NCI-H146 (cell line): ENCODE results near the gene CENPM.

Experiments
- DNase-seq: peaks from one replicate; lab custom pipeline; 2025; lab: John Stamatoyannopoulos, UW

CENPM gene

GRCh38 chr22:41932353-41932752, 14.6 kb downstream of the CENPM start:
- DNase-seq: no peak

DNA sequence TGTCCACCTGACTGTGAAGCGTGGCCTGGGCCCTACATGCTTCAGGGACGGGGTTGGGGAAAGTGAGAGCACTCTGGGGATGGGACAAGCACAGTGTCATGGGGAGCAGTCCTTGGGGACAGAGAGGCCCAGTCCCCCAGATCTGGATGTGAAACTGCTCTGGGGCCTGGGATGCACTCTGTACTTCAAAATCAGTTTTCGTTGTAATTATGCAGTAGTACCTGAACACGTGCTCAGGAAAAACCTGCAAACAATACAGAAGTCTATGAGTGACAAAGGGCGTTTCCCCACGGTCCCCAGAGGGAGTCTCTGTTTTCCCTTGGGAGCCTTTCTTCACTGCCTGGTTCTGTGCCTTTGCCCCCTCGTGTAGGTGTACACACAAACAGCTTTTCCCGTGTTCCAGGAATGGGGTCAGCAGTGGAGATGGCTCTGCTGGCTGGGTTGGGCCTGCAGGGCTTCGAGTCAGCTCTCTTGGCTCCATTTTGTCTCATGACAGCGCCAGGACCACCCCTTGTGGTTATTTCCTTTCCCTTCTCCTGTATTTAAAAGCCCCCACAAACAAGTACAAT, 15.2 kb downstream of the CENPM start:
- DNase-seq: no peak

GRCh38 chr22:41929418-41929810, 17.5 kb downstream of the CENPM start:
- peak; percentile 31 for DNase-seq

DNA sequence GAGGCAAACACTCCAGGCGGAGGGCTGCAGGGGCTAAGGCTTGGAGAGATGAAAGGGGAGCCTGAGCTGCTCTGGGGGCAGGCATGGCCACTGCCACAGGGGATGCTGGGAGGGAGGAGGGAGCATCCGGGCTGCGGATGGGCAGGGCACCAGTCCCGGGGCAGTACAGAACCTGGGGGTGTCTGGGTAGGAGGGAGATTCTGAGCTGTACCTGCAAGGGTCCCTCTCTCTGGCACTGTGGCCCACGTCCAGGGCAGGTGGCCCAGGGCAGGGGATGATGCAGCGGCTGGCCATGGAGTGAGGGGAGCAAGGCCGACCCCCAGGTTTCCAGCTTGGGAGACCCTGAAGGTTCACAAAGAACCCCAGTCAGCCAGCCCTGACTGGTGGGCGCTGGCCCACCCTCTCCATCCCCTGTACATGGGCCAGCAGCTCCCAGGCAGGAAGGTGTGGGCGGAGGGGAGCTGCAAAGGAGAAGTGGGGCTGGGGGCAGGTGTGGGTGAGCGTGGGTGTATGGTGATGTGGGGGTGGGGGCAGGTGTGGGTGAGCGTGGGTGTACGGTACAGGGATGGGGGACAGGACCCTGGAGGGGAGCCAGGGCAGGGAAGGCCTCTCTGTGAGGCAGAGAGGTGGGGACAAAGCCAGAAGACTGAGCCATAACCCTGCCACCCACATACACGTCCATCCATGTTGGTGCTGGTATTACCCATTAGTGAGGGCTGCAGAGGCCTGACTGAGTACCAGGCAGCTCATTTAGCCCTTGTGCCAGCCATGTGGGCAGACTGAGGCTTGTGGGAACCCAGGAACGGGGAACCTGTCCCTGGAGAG, 18.1 kb downstream of the CENPM start:
- no peak for DNase-seq

DNA sequence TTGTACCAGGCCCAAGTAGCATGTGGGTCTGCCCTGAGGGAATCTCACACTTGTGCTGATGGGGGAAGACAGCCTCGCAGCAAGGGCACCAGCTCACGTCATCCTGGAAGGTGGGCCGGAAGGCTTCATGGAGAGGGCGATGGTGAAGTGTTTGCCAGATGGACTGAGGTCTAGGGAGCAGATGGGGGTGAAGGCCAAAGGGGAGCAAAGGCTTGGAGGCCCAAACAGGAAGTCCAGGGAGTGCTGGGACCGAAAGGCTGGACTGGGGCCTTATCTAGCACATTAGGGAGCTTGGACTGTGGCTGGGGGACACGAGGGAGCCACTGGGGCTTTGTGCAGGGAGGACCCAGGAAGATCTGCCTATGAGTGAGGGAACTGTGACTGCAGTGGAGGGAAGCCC, 19.1 kb downstream of the CENPM start:
- DNase-seq: no peak

- peak; percentile 61 for DNase-seq
Observed at GRCh38 chr22:41925783-41926460, 21.0 kb downstream of the CENPM start.

DNA sequence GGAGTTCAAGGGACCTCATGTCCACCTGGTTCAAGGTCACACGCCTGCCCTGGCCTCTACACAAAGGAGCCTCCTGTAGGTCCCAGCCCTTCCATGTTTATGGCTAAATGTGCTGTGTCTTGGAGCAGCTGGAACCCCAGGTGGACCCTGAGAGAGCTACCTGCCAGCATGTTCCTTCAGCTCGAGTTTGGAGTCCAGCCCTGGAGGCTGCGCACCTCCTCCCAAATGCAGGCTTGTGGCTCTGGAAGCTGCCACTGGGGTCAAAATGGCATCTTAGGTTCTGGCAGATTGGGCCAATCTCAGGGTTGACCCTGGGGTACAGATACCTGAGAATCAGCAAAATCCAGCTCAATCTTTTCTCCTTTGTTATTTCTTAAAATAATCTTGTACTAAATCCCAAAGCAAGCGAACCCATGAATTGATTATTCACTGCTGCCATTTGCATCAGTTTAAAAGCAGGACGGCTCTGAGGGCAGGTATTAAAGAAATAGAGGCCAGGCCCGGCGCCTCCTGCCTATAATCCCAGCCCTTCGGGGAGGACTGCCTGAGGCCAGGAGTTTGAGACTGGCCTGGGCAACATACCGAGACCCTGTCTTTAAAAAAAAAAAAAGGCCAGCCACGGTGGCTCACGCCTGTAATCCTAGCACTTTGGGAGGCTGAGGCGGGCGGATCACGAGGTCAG, 23.2 kb downstream of the CENPM start:
- no peak for DNase-seq

GRCh38 chr22:41922940-41923594, 23.9 kb downstream of the CENPM start:
- DNase-seq: no peak

GRCh38 chr22:41922328-41922727, 24.6 kb downstream of the CENPM start:
- DNase-seq: no peak

DNA sequence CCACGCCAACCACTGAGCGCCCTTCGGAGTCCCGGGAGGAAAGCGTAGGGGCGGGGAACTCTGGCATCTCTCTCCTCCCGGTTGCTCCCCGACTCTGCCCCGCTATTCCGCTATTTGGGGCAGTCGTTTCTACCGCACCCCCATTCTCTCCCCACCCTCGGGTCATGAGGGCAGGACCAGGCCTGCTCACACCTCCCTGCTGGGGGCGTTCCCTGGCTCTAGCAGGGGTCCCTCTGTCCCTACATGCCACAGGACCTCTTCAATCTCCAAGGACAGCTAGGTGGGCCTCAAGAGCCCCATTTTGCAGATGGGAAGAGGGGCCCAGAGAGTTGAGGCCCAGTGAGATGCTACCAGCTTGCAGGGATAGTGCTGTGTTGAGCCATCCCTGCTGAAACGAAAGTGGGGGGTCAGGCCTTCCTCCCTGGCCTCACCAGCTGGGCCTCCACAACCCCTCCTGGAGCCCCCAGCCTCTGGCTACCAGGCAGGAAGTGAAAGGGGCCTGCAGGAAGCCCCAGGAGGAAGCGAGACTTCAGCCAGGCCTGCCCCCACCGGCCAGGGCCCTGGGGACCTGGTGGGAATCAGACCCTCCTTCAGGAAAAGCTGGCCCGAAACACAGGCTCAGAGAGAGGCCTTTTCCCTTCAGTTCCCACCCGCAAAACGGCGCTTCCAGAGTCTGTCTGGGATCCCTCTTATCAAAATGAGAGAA, 26.5 kb downstream of the CENPM start:
- no peak for DNase-seq

GRCh38 chr22:41919357-41920224, 27.4 kb downstream of the CENPM start:
- DNase-seq: no peak

DNA sequence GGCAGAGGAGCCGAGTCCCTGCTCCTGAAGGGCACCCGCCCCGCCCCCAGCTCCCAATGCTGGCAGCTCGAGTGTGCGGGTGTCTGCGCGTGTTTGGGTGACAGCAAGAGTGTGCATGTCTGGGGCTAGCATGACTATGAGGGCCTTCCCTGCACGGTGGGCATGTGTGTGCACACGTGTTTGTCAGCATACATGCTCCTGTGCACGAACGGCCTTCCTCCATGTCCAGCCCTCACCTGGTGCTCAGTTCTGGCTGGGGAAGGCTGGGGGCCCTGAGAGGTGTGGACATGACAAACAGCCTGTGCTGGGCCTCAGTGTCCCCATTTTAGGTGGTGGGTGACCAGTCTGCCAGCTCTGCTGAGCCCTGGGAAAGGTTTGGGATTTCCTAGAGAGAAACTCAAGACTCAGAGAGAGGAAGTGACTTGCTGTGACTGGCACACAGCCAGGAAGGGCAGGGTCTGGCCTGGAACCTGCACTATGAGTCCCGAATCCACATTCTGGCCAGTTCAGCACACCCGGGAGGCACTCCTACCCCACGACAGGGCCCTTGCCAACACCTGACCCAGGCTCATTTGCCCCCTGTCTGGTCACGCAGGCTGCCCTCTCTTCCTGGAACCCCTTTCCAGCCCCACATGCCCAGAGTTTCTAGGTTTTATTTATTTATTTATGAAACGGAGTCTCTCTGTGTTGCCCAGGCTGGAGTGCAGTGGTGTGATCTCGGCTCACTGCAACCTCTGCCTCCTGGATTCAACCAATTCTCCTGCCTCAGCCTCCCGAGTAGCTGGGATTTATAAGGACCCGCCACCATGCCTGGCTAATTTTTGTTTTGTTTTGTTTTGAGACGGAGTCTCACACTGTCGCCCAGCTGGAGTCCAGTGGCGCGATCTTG, 28.8 kb downstream of the CENPM start:
- DNase-seq: peak; percentile 22

- peak; percentile 60 for DNase-seq
Observed at GRCh38 chr22:41917375-41917902, 29.5 kb downstream of the CENPM start.

DNA sequence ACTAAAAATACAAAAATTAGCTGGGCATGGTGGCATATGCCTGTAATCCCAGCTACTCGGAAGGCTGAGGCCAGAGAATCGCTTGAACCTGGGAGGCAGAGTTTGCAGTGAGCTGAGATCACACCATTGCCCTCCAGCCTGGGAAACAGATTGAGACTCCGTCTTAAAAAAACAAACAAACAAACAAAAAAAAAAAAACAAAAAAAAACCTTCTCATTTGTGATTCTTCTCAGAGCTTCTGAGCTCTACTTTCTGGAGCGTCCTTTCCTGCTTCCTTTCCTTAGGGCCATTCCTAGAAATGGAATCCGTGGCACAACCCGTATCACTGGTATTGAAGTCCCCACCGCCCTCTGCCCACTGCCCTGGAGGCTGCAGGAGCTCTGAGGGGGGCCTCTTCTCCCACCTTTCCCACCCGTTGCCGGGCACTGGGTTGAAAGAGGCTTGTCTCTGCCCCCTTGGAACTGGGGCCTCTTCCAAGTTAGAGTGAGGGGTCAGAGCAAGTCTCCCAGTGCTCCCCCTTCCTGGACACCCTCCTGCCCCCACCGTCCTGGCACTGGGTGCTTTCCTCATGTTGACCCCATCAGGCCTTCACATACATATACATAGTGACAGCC, 30.1 kb downstream of the CENPM start:
- no peak for DNase-seq

DNA sequence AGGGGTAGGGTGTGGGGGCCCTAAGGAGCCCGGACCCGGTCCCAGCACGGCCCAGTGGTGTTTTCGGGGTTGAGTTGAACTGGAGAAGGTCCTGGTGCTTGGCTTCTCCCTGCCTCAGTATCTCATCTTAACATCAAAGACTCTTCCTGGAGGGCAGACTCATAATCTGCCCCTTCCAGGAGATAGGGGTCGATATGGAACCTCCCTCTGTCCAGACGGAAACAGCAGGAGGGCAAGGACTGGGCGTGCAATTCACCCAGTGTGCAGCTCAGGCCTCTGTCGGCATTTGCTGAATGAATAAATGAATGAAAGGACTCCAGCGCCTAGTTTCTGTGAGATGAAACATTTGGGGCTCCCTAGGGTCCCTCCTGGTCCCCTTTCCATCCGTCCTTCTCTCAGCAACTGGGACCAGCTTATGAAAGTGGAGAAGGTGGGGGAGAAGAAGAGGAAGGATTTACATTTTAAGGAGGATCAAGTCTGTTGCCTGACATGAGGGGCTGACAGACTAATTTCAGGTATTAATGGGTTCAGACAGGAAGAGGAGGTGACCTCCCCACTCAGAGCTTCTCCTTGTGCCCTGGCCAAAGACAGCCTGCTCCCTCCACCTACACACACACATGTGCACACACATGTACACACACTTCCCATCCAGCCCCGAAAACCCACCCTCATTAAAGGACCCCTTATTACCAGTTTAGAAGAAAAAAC, 31.0 kb downstream of the CENPM start:
- DNase-seq: no peak

GRCh38 chr22:41915035-41915785, 31.7 kb downstream of the CENPM start, which contains the start of gene SHISA8:
Gene SHISA8 (minus strand): TSS chr22:41915074. CDS start chr22:41914667, 407 bp downstream.
- peak; percentile 52 for DNase-seq

DNA sequence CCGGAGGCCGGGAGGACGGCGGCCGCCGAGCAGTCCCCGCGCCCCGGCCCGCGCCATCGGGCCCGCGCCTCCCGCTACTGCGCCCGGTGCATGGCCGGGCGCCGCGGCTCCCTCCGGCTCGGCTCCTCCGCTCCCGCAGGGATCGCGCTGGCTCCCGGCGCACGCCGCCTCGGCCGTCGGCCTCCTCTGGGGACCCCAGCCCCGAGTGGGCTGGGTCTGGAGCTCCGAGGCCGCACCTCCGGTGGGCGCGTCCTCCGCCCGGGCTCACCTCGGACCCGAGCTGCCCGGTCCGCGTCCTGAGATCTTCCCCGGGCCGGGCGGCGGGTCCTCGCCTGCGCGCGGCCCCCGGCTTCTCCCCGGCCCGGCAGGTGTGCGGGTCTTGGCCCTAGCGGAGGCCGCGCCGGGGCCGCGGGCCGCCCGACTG, 32.3 kb downstream of the CENPM start:
- DNase-seq: peak; percentile 50
